ENCODE data around the gene SMAD7. TPM values are rescaled to one million over a fixed set of nuclear protein-coding genes. Genes with fewer than 3 reads are reported as not detected.
A peak's percentile ranks its signal among the peaks of the same experiment; 100 is the strongest.

SMAD7 gene
- total RNA-seq, 1 donor from 2014 or later, result 61.2 TPM

DNA sequence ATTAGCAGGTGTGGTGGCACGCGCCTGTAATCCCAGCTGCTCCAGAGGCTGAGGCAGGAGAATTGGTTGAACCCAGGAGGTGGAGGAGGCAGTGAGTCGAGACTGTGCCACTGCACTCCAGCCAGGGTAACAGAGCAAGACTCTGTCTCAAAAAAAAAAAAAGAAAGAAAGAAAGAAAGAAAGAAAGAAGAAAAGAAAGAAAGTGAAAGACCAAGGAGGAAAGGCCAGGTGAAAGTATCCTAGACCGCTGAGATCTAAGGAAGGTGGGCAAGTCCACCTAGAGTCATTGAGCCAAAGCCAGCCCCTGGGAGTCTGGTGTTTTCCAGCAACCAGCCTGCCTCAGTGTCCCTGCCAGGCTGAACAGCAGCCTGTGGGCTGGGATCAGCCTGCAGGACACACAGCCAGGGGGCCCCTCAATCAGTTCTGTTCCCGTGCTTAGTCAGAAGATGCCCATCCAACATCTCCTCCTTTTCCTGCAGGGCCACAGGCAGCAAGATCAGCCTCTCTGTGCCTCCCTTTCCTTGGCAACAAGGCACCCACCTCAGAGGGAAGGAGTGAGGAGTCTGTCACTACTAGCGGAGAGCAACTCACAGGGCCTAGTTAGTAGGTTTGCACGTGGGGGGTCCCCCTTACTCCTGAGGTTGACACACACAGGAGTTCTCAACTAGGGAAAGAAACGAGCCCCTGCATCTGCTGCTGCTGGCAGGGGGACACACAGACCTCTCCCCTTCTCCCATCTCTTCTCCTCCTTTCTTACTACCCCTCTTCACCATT is 64.1 kb downstream of the SMAD7 start:
- Mint-ChIP-seq H3K4me3 (ENCODE audit: unreplicated experiment) (no peak overlapping the region), H3K27me3 (ENCODE audit: low read depth) (no peaks in the 10 kb centered on the region), H3K27ac (ENCODE audit: unreplicated experiment) (no peak overlapping the region), H3K4me1 (ENCODE audit: low read depth) (peaks cover 53% of the 10 kb centered on the region), H3K9me3 (ENCODE audit: low read depth) (no peaks in the 10 kb centered on the region), H3K36me3 (ENCODE audit: low read depth) (no peaks in the 10 kb centered on the region)
- peak; percentile 30 for DNase-seq (ENCODE audit: low spot score)
- TF ChIP-seq, protein P1, sequence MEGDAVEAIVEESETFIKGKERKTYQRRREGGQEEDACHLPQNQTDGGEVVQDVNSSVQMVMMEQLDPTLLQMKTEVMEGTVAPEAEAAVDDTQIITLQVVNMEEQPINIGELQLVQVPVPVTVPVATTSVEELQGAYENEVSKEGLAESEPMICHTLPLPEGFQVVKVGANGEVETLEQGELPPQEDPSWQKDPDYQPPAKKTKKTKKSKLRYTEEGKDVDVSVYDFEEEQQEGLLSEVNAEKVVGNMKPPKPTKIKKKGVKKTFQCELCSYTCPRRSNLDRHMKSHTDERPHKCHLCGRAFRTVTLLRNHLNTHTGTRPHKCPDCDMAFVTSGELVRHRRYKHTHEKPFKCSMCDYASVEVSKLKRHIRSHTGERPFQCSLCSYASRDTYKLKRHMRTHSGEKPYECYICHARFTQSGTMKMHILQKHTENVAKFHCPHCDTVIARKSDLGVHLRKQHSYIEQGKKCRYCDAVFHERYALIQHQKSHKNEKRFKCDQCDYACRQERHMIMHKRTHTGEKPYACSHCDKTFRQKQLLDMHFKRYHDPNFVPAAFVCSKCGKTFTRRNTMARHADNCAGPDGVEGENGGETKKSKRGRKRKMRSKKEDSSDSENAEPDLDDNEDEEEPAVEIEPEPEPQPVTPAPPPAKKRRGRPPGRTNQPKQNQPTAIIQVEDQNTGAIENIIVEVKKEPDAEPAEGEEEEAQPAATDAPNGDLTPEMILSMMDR (IDR thresholded peaks at IDR 0.05), result no peak

DNA sequence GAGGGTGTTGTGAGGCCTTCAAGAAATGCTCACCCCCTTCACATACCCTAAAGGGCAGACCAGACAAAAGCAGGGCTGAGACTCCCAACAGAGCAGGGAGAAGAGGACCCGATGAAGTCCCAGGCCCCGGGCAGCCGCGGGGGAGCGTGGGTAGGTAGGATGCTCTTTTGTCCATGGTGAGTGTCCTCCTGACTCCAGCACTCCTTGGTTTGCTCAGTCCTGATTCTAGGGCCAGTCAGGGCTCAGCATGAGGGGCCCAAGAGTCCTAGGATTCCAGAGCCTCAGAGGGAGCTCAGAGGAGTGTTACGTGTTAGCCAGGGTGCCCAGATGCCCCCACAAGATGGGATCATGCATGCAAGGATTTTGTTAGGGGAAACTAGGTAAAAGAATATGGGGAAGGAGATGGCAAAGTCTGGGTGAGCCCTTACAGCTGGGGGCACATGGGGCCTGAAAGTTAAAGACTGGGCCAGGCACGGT is 64.8 kb downstream of the SMAD7 start:
- DNase-seq (ENCODE audit: low spot score), result peak; percentile 66
- no peak overlapping the region for H3K27ac Mint-ChIP-seq (ENCODE audit: unreplicated experiment)

DNA sequence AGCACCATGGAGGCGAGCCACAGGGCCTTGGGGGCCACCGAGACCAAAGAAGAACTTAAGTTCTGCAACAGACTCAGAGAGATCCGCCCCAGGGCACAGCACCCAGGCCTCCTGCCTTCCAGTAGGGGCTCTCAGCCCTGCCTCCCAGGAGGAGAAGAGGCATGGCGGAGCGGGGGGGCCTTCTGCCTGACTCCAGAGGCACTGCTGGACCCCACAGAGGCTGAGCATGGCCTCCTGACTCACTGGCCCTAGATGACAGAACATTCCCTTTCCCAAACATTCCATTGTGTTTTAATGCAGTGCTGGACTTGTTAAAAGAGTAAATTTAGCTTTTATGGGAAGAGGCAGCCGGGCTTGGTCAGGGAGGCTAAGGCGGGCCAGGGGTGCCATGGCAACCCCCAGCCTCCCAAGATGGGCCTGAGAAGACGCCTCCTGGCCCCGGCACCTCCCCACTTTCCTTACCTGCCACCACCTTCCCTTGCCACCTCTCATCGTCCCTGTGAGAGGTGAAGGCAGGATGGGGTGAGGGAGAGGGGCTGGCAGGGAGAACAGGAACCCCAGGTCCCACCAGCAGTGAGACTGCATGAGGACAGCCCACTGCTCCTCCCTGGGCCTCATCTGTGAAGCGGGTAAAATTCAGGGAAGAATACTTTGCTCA is 65.4 kb downstream of the SMAD7 start:
- H3K9me3 Mint-ChIP-seq (ENCODE audit: low read depth), result no peaks in the 10 kb centered on the region
- peak overlapping the region; percentile 67 for H3K27ac Mint-ChIP-seq (ENCODE audit: unreplicated experiment)
- TF ChIP-seq, protein P1 (IDR thresholded peaks at IDR 0.05), result no peak
- H3K27me3 Mint-ChIP-seq (ENCODE audit: low read depth), result no peaks in the 10 kb centered on the region
- H3K4me1 Mint-ChIP-seq (ENCODE audit: low read depth), result peaks cover 49% of the 10 kb centered on the region
- no peak overlapping the region for H3K4me3 Mint-ChIP-seq (ENCODE audit: unreplicated experiment)
- H3K36me3 Mint-ChIP-seq (ENCODE audit: low read depth), result no peaks in the 10 kb centered on the region
- peak; percentile 84 for DNase-seq (ENCODE audit: low spot score)

More for the DNA sequence above, 64.8 kb downstream of the SMAD7 start:
- Mint-ChIP-seq H3K9me3 (ENCODE audit: low read depth) (no peaks in the 10 kb centered on the region), H3K4me3 (ENCODE audit: unreplicated experiment) (no peak overlapping the region), H3K4me1 (ENCODE audit: low read depth) (peaks cover 53% of the 10 kb centered on the region), H3K36me3 (ENCODE audit: low read depth) (no peaks in the 10 kb centered on the region), H3K27me3 (ENCODE audit: low read depth) (no peaks in the 10 kb centered on the region)
- TF ChIP-seq, protein P1 (IDR thresholded peaks at IDR 0.05), result no peak

DNA sequence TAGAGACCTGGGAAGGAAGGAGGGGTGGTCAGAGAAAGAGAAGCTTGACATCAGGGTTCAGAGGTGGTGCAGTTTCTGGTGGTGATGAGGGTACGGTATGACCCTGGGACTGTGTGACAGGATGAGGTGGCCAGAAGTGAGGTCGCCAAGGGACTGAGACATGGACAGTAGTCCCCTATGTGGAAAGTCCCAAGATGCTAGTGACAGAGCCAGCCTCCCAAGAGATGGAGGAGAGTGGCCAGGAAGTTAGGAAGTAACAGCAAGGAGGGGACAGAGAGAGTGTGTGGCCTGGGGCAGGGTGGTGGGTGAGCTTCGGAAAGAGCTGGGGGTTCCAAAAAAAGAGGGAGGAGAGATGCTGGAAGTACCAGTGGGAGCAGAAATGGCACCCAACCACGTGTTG is 66.0 kb downstream of the SMAD7 start:
- TF ChIP-seq, protein P1 (IDR thresholded peaks at IDR 0.05), result no peak
- Mint-ChIP-seq H3K27ac (ENCODE audit: unreplicated experiment) (peak overlapping the region; percentile 67), H3K27me3 (ENCODE audit: low read depth) (no peaks in the 10 kb centered on the region), H3K4me1 (ENCODE audit: low read depth) (peaks cover 43% of the 10 kb centered on the region), H3K36me3 (ENCODE audit: low read depth) (no peaks in the 10 kb centered on the region), H3K9me3 (ENCODE audit: low read depth) (no peaks in the 10 kb centered on the region), H3K4me3 (ENCODE audit: unreplicated experiment) (no peak overlapping the region)
- peak; percentile 18 for DNase-seq (ENCODE audit: low spot score)

DNA sequence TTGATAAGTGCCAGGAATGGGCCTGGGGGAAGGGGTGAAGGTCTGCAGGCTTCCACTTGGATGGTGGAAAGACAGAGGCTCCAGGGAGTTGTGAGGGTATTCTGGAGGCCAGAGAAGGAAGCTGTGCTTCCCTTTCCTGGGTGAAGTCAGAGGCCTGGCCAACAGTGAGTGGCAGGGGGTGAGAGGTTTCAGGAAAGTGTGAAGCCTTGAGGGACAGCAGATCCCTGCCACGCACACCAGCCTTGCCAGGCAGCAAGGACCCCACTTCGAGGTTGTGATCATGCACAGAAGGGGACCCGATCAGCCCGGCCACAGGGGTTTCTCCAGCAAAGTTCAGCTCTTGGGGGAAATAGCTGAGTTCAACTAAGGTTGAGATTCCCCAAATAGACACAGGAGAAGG is 66.5 kb downstream of the SMAD7 start:
- H3K4me3 Mint-ChIP-seq (ENCODE audit: unreplicated experiment), result no peak overlapping the region
- TF ChIP-seq, protein P1 (IDR thresholded peaks at IDR 0.05), result no peak
- H3K4me1 Mint-ChIP-seq (ENCODE audit: low read depth), result peaks cover 39% of the 10 kb centered on the region
- no peaks in the 10 kb centered on the region for H3K9me3 Mint-ChIP-seq (ENCODE audit: low read depth)
- no peaks in the 10 kb centered on the region for H3K36me3 Mint-ChIP-seq (ENCODE audit: low read depth)
- DNase-seq (ENCODE audit: low spot score), result peak; percentile 49
- no peak overlapping the region for H3K27ac Mint-ChIP-seq (ENCODE audit: unreplicated experiment)
- no peaks in the 10 kb centered on the region for H3K27me3 Mint-ChIP-seq (ENCODE audit: low read depth)

All from chondrocyte (in vitro differentiated cells).